Measurements from ENCODE around the gene GTPBP1.

- no peak for TF ChIP-seq GATA2 (IDR thresholded peaks at IDR 0.05; ENCODE audit: low read depth, low read length)
- TF ChIP-seq GATA3 (IDR thresholded peaks at IDR 0.05; ENCODE audit: low read depth, low read length), result no peak
These were observed 71.4 kb downstream of the GTPBP1 start for GRCh38 chr22:38777087-38777671.
